Endothelial cell of umbilical vein (primary cell): ENCODE measurements around the gene YY2. TPM values are rescaled to one million over a fixed set of nuclear protein-coding genes. Genes with fewer than 3 reads are reported as not detected.

Experiments used
- BruUV-seq: library from RNA; stranded (reverse); fragments of 400-500 nt; replicated peaks from 2 replicates; lab custom pipeline; 2021; lab: Mats Ljungman, UMichigan
- CTCF ChIA-PET: fragments of 300-600, 350-600 bp; sonication (Branson Sonifier 250); formaldehyde crosslinking; loops from one replicate; lab custom pipeline; 2021; ENCODE audit warnings: antibody characterized with exemption, inconsistent platforms; lab: Charles Lee
- POLR2A ChIA-PET: fragments of 300-600, 350-600 bp; sonication (Branson Sonifier 250); formaldehyde crosslinking; loops from one replicate; lab custom pipeline; 2021; ENCODE audit warnings: antibody characterized with exemption, inconsistent platforms; lab: Charles Lee
- DNase-seq: peaks from one replicate; pipeline ENCODE4 v3.0.0-alpha.2; 2011; ENCODE audit warnings: low read depth, low spot score
- FAIRE-seq: peaks from 2 replicates; lab custom pipeline; 2011; peaks lifted over from hg19 to GRCh38; lab: Jason Lieb, UNC
- H2AFZ ChIP-seq: 2 replicates; pipeline ENCODE4 v1.6.0; 2012; ENCODE audit warnings: low read depth, low read length, control low read depth, inconsistent platforms
- H3K27ac ChIP-seq: 2 replicates; pipeline ENCODE4 v1.5.1; 2011; ENCODE audit warnings: low read depth, mild to moderate bottlenecking, control low read depth, low read length, moderate library complexity; ENCODE audit not compliant: insufficient read depth
- H3K27me3 ChIP-seq, 2 experiments: 2 replicates each; pipeline versions ENCODE4 v1.6.0 to v1.6.1; 2011; ENCODE audit warnings: low read length in 2 of 2, mixed read lengths in 1 of 2; ENCODE audit not compliant: control insufficient read depth in 2 of 2, insufficient read depth in 2 of 2
- H3K36me3 ChIP-seq, 2 experiments: 2 replicates in 1 of 2; 3 replicates in 1 of 2; pipeline ENCODE4 v1.5.1; 2011; ENCODE audit warnings: low read length in 2 of 2, mild to moderate bottlenecking in 1 of 2, moderate library complexity in 1 of 2; ENCODE audit not compliant: control insufficient read depth in 2 of 2, insufficient read depth in 2 of 2; ENCODE audit errors: extremely low read depth in 1 of 2
- H3K4me1 ChIP-seq: 3 replicates; pipeline ENCODE4 v1.5.1; 2011; ENCODE audit warnings: mild to moderate bottlenecking, low read length; ENCODE audit not compliant: control insufficient read depth, insufficient read depth; ENCODE audit errors: extremely low read depth
- H3K4me2 ChIP-seq: 2 replicates; pipeline ENCODE4 v1.6.1; 2011; ENCODE audit warnings: low read length, control low read depth, mixed read lengths; ENCODE audit not compliant: insufficient read depth
- H3K4me3 ChIP-seq, 3 experiments: fragments of 200-600 bp in 1 of 3; sonication (generic), shearing (Covaris generic) in 1 of 3; replicated peaks in 1 of 3; 2 replicates each; pipeline ENCODE4 v1.5.1; 2011 to 2016; ENCODE audit warnings: control low read depth in 3 of 3, low read length in 3 of 3, mild to moderate bottlenecking in 2 of 3, inconsistent platforms in 1 of 3, low read depth in 1 of 3, moderate library complexity in 1 of 3; ENCODE audit not compliant: insufficient read depth in 1 of 3
- H3K79me2 ChIP-seq: 2 replicates; pipeline ENCODE4 v1.6.0; 2012; ENCODE audit warnings: low read length, inconsistent platforms; ENCODE audit not compliant: control insufficient read depth, insufficient read depth
- H3K9ac ChIP-seq: replicated peaks from 2 replicates; pipeline ENCODE3; 2011; ENCODE audit warnings: low read length, control low read depth; ENCODE audit not compliant: insufficient read depth; ENCODE audit errors: extremely low read depth
- H3K9me1 ChIP-seq: replicated peaks from 3 replicates; pipeline ENCODE4 v1.6.0; 2011; ENCODE audit warnings: mild to moderate bottlenecking, low read length; ENCODE audit not compliant: control insufficient read depth, insufficient read depth; ENCODE audit errors: extremely low read depth
- H3K9me3 ChIP-seq: replicated peaks from 2 replicates; pipeline ENCODE4 v1.5.1; 2012; ENCODE audit warnings: low read length, inconsistent platforms; ENCODE audit not compliant: control insufficient read depth, insufficient read depth
- H4K20me1 ChIP-seq: replicated peaks from 2 replicates; pipeline ENCODE3; 2011; ENCODE audit warnings: mild to moderate bottlenecking, low read length; ENCODE audit not compliant: control insufficient read depth, insufficient read depth; ENCODE audit errors: extremely low read depth
- CTCF ChIP-seq, 2 donors: IDR thresholded peaks; 1 replicate in 1 of 2; 2 replicates in 1 of 2; pipeline ENCODE4 v1.5.1; 2011; ENCODE audit warnings: low read length in 2 of 2, mild to moderate bottlenecking in 2 of 2, moderate library complexity in 2 of 2, control low read depth in 1 of 2, inconsistent platforms in 1 of 2, low read depth in 1 of 2; ENCODE audit not compliant: insufficient read depth in 1 of 2; ENCODE audit errors: extremely low read depth in 1 of 2
- EZH2 ChIP-seq: IDR thresholded peaks from 2 replicates; pipeline ENCODE4 v1.6.1; 2012; ENCODE audit warnings: borderline replicate concordance, low read depth, mild to moderate bottlenecking, moderate library complexity, low read length, inconsistent platforms; ENCODE audit not compliant: severe bottlenecking
- FOS ChIP-seq: IDR thresholded peaks from 2 replicates; pipeline ENCODE4 v1.6.1; 2011; ENCODE audit warnings: mild to moderate bottlenecking, low read length, moderate library complexity, borderline replicate concordance; ENCODE audit not compliant: insufficient read depth
- GATA2 ChIP-seq: IDR thresholded peaks from 2 replicates; pipeline ENCODE4 v1.7.0; 2011; ENCODE audit warnings: low read depth, mild to moderate bottlenecking, moderate library complexity, mixed read lengths, low read length; ENCODE audit not compliant: insufficient read length, insufficient read depth
- JUN ChIP-seq: IDR thresholded peaks from 2 replicates; pipeline ENCODE4 v1.6.1; 2011; ENCODE audit warnings: borderline replicate concordance, low read depth; ENCODE audit not compliant: insufficient read length, insufficient read depth
- MAX ChIP-seq: IDR thresholded peaks from 2 replicates; pipeline ENCODE4 v1.6.1; 2011; ENCODE audit not compliant: insufficient read depth, insufficient read length
- MYC ChIP-seq: IDR thresholded peaks from one replicate; pipeline ENCODE4 v1.6.1; 2011; ENCODE audit warnings: mild to moderate bottlenecking, low read depth, low read length
- POLR2A ChIP-seq: IDR thresholded peaks from 2 replicates; pipeline ENCODE4 v1.6.1; 2012; ENCODE audit warnings: low read depth, mild to moderate bottlenecking, control low read depth, low read length
- POLR2AphosphoS5 ChIP-seq: IDR thresholded peaks from 2 replicates; pipeline ENCODE4 v1.6.1; 2012; ENCODE audit warnings: low read depth, mild to moderate bottlenecking, control low read depth, low read length, moderate library complexity; ENCODE audit not compliant: insufficient read depth
- dilution Hi-C: fragments of 300-500 bp; cut with MboI; formaldehyde crosslinking; loops from one replicate; pipeline ENCODE4 v1.15.0; 2019; ENCODE audit warnings: low sequenced_read_pairs; ENCODE audit not compliant: extremely low pct_ligation_motif_present
- intact Hi-C: fragments of 100-400 bp; cut with micrococcal nuclease; formaldehyde crosslinking; loops from one replicate; pipeline ENCODE4 v1.10.0; 2022
- polyA plus RNA-seq, 4 experiments: library from polyadenylated mRNA; depleted of rRNA in 3 of 4; stranded (reverse) in 3 of 4; unstranded in 1 of 4; fragments of >200 nt; gene quantifications; 2 replicates each; pipeline versions ENCODE4 v1.2.1 to v1.2.3, GENCODE V29; 2011 to 2012; ENCODE audit warnings: missing spikeins in 1 of 4
- total RNA-seq: library from RNA; stranded (reverse); gene quantifications from 2 replicates; pipeline ENCODE4 v1.2.3, GENCODE V29; 2021

Gene YY2
- total and polyA plus RNA-seq, 2 donors (not counting 3 experiments of a cell fraction or from before 2014, with no cell fraction given): 0.86 to 3.0 TPM

GRCh38 chrX:21865436-21865835, 9.6 kb downstream of the YY2 start:
- Histone ChIP-seq H3K27ac (no peak overlapping the region), H3K9me3 (no peaks in the 10 kb centered on the region), H3K9ac (no peak overlapping the region), H4K20me1 (no peaks in the 10 kb centered on the region), H3K27me3 (no peaks in the 10 kb centered on the region), H2AFZ (no peak overlapping the region), H3K4me1 (peaks cover 3% of the 10 kb centered on the region), H3K4me3 (no peak overlapping the region), H3K36me3 (no peaks in the 10 kb centered on the region), H3K4me2 (no peak overlapping the region), H3K79me2 (no peaks in the 10 kb centered on the region), H3K9me1 (no peaks in the 10 kb centered on the region)
- ChIA-PET POLR2A (no interaction called here), CTCF (no interaction called here)
- dilution Hi-C loops (no loop called here), intact Hi-C loops (no loop called here)
- no peak for TF ChIP-seq MYC
- no peak for TF ChIP-seq POLR2A
- no peak for TF ChIP-seq JUN
- no peak for TF ChIP-seq EZH2
- no peak for TF ChIP-seq POLR2AphosphoS5
- TF ChIP-seq MAX: no peak
- DNase-seq (no peak), FAIRE-seq (peak; percentile 56)
- no TSS peak for BruUV-seq

GRCh38 chrX:21870494-21870893, 14.7 kb downstream of the YY2 start:
- ChIA-PET POLR2A (no interaction called here), CTCF (no interaction called here)
- Histone ChIP-seq H3K9ac (no peak overlapping the region), H3K4me3 (no peak overlapping the region), H3K4me2 (no peak overlapping the region), H3K27ac (no peak overlapping the region), H2AFZ (no peak overlapping the region), H3K27me3 (no peaks in the 10 kb centered on the region), H3K36me3 (no peaks in the 10 kb centered on the region), H4K20me1 (no peaks in the 10 kb centered on the region), H3K79me2 (no peaks in the 10 kb centered on the region), H3K9me1 (no peaks in the 10 kb centered on the region), H3K9me3 (no peaks in the 10 kb centered on the region), H3K4me1 (peaks cover 14% of the 10 kb centered on the region)
- no TSS peak for BruUV-seq
- DNase-seq (no peak), FAIRE-seq (no peak)
- intact Hi-C loops (loop anchor here (5.0 kb wide), 1 partner anchor 57 kb away; no protein-coding TSS in a partner anchor), dilution Hi-C loops (no loop called here)
- no peak for TF ChIP-seq POLR2AphosphoS5
- TF ChIP-seq EZH2: no peak
- TF ChIP-seq POLR2A: no peak
- TF ChIP-seq MYC: no peak
- no peak for TF ChIP-seq JUN
- no peak for TF ChIP-seq CTCF (IDR thresholded peaks at IDR 0.05; ENCODE audit: extremely low read depth in 1 of 2, insufficient read depth in 1 of 2, low read depth in 1 of 2, low read length in 2 of 2)
- TF ChIP-seq FOS: no peak
- TF ChIP-seq GATA2: no peak
- no peak for TF ChIP-seq MAX
